Activated CD4-positive, alpha-beta T cell treated with anti-CD3 and anti-CD28 coated beads, Interleukin-2, amount 50 U/mL, for 16 hours (primary cell): ENCODE results near the gene CTSA.
"Not testable (repeated sequence)": the region's sequence is repeated elsewhere in the genome, so short reads cannot be mapped to it uniquely, and the experiment has no call there.

Experiments used
- DNase-seq: peaks from one replicate; pipeline ENCODE4 v3.0.0-alpha.2; 2020

The CTSA gene

GRCh38 chr20:45867136-45867818 is 23.9 kb upstream of the CTSA start:
- DNase-seq, result no peak

GRCh38 chr20:45867819-45868176 is 23.3 kb upstream of the CTSA start:
- no peak for DNase-seq

- DNase-seq, result no peak
Observed at GRCh38 chr20:45872626-45873025, 18.5 kb upstream of the CTSA start.

GRCh38 chr20:45873409-45874103 is 17.6 kb upstream of the CTSA start:
- no peak for DNase-seq

GRCh38 chr20:45874104-45874481 is 17.0 kb upstream of the CTSA start:
- not testable (repeated sequence) for DNase-seq

- DNase-seq, result no peak
Observed at GRCh38 chr20:45874576-45874975, 16.6 kb upstream of the CTSA start.

- DNase-seq, result no peak
Observed at GRCh38 chr20:45878076-45878761, 12.9 kb upstream of the CTSA start.

GRCh38 chr20:45880988-45881788 is 9.9 kb upstream of the CTSA start, which contains the start of gene ZSWIM1:
TSS of gene ZSWIM1 (plus strand) at chr20:45881227. CDS start at chr20:45882593, 1,366 bp downstream.
- peak; percentile 99 for DNase-seq

GRCh38 chr20:45882469-45883099 is 8.6 kb upstream of the CTSA start:
- no peak for DNase-seq

- DNase-seq, result no peak
Observed at GRCh38 chr20:45883100-45883469, 8.1 kb upstream of the CTSA start.

- DNase-seq, result no peak
Observed at GRCh38 chr20:45886590-45887345, 4.4 kb upstream of the CTSA start.

- no peak for DNase-seq
Observed at GRCh38 chr20:45887346-45887715, 3.8 kb upstream of the CTSA start, which contains the start of gene SPATA25. TSS of gene SPATA25 (minus strand) at chr20:45887622. CDS start at chr20:45887590, 32 bp downstream.

GRCh38 chr20:45888681-45889080 is 2.5 kb upstream of the CTSA start:
- DNase-seq, result no peak

GRCh38 chr20:45890077-45890984 is 804 bp upstream of the CTSA start:
- peak; percentile 26 for DNase-seq

GRCh38 chr20:45892049-45892825 is 1.1 kb downstream of the CTSA start:
- DNase-seq, result no peak

GRCh38 chr20:45892828-45893500 is 1.8 kb downstream of the CTSA start:
- DNase-seq, result peak; percentile 43

GRCh38 chr20:45893831-45894230 is 2.7 kb downstream of the CTSA start:
- no peak for DNase-seq

- no peak for DNase-seq
Observed at GRCh38 chr20:45894797-45895196, 3.7 kb downstream of the CTSA start.

GRCh38 chr20:45896641-45897161 is 5.6 kb downstream of the CTSA start:
- no peak for DNase-seq
